ENCODE measurements around the gene MUC13.

Gene MUC13

GRCh38 chr3:124876401-124876878 lies 58.1 kb downstream of the MUC13 start:
- no peak for DNase-seq (ENCODE audit: low spot score)

GRCh38 chr3:124873226-124873625 lies 61.3 kb downstream of the MUC13 start:
- no peak for DNase-seq (ENCODE audit: low spot score)

DNA sequence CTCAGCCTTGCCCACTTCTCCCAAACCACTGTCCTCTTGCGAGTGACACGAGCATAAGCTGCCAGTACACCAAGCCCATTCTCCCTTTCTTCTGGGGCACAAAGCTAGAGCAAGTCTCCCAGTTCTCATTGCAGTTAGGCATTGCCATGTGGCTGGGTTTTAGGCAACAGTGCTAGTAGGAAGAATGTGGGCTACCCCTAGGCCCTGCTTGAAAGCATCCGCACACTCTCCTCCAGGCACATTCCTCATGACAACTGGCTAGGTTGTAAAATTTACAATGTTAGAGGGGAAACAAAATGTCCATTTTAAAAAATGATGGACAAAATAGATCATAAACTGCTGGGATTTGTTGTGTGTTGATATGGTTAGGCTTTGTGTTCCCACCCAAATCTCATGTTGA lies 67.0 kb downstream of the MUC13 start:
- DNase-seq (ENCODE audit: low spot score): no peak

DNA sequence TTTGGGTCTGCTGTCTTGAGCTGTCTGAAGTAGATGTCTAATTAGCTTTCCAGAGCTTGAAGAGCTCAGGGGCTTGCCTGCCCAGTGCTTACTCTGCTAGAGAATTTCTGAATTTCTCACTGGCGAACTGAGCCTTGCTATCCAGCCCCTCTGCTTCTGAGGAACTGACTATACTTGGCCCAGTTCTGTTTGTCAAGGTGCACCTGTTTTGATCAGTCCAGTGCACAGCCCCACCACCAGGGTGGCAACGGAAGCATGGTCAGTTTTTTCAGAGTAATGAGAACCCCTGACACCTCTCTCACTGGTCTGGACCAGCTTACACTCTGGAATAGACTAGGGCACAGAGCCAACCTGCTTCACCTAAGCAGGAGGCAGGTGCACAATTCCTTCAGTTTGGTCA lies 72.5 kb downstream of the MUC13 start:
- no peak for DNase-seq (ENCODE audit: low spot score)

DNA sequence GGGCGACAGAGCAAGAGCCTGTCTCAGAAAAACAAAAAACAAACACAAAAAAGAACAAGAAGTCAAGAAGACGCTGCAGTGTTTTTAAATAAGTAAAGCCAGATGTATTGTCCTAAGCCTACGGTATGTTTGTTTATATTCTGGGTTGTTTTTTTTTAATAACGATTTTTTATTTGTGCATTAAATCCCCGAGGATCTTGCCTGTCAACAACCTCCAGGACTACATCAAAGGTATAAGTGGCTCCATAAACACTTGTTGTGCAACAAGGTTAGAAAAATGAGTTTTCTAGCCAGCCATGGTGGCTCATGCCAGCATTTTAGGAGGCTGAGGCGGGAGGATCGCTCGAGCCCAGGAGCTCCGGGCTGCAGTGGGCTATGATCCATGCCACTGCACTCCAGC lies 73.5 kb downstream of the MUC13 start:
- no peak for DNase-seq (ENCODE audit: low spot score)

DNA sequence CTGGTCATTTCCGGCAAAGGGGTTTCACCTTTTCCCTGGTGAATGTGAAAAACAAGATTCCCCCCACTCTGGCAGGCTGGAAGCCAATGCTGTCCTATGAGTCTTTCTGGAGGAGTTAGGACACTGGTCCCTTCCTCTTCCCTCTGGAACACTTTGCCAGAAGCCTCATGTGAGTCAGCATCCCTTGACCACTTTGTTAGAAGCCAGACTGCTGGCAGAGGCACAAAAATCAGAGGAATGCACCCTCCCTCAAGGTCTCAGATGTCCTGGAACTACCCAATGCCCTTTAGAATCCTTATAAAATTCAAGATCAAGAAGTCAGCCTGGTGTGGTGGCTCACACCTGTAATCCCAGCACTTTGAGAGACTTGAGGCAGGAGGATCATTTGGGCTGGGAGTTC lies 74.0 kb downstream of the MUC13 start:
- no peak for DNase-seq (ENCODE audit: low spot score)

GRCh38 chr3:124859025-124859424 lies 75.5 kb downstream of the MUC13 start:
- DNase-seq (ENCODE audit: low spot score): no peak

DNA sequence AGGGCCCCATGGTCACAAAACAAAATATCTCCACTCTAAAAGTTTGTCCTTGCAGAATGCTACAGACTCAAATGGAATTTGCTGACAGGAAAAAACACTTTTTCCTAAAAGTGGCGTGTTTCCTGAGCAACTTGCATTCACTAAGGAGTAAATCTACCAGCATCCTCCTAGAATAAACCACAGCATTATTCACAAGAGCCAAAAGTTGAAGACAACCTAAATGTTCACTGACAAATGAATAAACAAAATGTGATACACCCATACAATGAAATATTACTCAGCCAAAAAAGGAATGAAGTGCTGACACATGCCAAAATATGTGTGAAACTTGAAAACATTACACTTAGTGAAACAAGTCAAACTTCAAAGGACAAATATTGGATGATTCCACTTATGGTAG lies 76.3 kb downstream of the MUC13 start:
- no peak for DNase-seq (ENCODE audit: low spot score)

- DNase-seq (ENCODE audit: low spot score): no peak
Observed at GRCh38 chr3:124856677-124857076, 77.9 kb downstream of the MUC13 start.

Data from HuH-7.5 (cell line).